NCI-H1436 treated with DMSO at 0.1 percent for 48 hours (cell line): Measurements from ENCODE around the gene CHKB.

Experiments
- DNase-seq: peaks from one replicate; lab custom pipeline; 2025; lab: John Stamatoyannopoulos, UW

Gene CHKB

DNA sequence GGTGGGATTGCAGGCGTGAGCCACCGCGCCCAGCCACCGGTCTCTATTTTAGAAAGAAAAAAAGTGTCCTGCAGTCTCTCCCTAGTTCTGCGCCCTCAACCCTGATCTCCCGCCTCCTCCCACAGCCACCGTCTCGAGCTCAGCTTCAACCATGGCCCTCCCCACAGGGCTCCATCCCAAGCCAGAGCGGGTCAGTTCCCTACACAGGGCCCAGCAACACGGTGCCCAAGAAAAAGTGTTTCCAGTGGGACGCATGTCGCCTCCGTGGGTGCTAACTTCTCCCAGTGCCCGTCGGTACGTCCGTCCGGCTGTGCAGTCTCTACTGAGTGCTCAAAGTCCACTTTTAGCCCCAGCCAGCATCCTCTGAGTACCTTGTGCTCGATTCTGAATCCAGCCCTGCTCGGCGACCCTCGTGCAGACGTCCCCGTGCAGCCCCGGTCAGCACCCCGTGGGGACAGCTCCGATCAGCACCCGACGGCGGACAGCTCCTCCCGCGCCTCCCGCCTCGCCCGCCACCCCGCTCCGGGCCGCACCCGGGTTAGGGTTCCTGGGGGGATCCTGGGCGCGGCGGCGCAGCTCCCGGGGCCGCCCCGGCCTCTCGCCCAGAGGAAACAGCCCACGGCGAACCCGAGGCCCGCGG lies 17.3 kb upstream of the CHKB start:
- DNase-seq, result no peak

DNA sequence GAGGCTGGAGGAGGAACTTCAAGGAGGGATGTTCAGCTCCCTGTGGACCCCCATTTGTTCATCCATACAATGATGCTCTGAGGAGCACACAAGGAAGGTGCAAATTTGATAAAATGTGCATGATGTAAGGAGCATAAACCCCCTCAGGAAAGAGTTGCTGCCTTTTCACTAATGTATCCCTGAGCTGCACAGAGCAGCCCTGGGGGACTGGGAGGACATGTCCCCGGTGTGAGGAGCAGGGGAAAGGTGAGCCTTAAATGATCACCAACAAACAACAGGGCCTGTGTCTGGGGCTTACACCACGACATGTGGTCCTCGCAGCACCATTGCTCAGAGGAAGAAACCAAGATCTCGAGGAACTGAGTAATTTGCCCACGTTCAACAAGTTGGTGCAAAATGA lies 14.4 kb upstream of the CHKB start:
- DNase-seq, result no peak

DNA sequence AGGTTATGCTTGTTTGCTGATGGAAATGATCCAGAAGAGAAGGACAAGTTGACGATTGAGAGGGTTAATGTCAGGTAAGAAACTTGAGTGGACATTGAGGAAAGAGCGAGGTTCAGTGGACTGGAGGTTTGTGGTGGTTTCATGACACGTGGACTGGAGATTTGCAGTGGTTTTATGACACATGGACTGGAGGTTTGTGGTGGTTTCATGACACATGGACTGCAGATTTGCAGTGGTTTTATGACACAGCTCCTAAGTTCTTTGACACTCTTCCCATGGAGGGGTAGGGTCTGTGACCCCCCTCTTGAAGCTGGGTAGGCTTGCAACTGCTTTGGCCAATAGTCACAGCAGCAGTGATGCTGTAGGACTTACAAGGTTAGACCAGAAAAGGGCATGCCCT lies 12.5 kb upstream of the CHKB start:
- DNase-seq, result no peak

DNA sequence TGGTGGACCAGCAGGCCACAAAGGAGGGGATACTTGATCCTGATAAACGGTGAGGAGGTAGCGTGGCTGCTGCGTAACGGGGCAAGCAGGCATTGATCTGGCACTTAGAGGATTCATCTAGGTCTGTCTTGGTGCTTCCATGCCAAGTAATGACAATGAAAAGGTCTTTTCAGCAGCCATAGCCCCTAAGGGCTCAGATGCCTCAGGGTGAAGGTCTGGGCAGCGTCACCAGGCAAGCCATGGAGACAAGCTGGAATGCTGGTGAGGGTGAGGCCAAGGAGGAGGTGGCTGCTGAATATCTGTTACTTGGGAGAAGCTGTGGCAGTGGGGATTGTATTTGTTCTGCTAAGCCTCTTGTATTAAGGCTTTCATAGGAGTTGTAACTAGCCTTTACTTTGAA lies 4.8 kb upstream of the CHKB start:
- DNase-seq, result no peak

DNA sequence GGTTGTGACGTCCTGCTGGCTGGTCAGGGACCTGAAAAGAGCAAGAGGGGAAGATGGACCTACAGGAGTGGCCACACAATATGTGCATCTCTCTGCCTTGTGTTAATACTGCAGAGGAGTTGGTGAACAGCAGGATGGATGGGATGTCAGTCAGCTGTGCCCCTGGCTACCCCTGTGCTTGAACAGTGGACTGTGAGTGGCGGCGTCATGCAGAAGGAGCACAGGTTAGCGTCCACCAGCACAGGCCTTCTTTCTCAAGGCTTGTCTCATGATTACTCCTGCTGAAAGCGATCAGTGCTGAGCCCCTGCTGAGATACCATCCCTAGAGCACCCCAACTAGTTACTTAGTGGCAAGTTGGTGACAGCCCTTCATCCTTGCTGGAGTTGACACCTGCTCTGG lies 3.8 kb upstream of the CHKB start:
- no peak for DNase-seq

DNA sequence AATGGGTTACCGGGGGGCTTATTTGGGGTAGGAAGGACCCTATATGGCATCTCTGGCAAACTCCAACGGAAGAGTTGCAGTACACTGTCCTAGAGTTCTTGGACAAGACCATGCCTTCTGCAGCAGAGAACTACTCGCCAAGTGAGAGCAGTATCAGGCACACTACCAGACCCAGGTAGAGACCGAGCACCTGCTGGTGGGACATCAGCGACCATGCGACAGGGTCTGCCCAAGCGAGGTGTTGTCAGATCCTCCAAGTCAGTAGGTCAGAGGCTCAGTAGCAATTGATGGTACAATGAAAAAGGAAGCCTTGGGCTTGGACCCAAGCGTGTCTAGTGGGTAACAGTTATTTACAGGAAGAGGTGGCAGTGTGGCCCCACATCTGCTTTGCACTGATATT lies 3.1 kb upstream of the CHKB start:
- DNase-seq, result no peak

DNA sequence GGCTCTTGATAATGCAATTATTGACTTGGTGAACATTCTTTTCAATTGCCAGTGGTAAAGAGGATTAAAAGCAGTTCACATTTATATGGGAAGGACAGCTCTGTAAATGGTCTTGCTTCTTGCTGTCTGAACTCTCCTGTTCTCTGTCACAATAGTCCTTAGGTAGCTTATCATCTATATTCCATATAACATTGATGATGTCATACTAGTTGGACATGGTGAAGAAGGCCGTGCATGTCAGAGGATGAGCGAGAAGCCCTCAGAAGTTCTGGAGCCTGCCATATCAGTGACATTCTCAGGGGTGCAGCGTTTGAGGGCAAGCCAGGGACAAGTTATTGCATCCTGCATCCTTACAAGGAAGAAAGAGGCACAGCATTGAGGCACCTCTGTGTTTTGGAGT lies 2.6 kb upstream of the CHKB start:
- no peak for DNase-seq

DNA sequence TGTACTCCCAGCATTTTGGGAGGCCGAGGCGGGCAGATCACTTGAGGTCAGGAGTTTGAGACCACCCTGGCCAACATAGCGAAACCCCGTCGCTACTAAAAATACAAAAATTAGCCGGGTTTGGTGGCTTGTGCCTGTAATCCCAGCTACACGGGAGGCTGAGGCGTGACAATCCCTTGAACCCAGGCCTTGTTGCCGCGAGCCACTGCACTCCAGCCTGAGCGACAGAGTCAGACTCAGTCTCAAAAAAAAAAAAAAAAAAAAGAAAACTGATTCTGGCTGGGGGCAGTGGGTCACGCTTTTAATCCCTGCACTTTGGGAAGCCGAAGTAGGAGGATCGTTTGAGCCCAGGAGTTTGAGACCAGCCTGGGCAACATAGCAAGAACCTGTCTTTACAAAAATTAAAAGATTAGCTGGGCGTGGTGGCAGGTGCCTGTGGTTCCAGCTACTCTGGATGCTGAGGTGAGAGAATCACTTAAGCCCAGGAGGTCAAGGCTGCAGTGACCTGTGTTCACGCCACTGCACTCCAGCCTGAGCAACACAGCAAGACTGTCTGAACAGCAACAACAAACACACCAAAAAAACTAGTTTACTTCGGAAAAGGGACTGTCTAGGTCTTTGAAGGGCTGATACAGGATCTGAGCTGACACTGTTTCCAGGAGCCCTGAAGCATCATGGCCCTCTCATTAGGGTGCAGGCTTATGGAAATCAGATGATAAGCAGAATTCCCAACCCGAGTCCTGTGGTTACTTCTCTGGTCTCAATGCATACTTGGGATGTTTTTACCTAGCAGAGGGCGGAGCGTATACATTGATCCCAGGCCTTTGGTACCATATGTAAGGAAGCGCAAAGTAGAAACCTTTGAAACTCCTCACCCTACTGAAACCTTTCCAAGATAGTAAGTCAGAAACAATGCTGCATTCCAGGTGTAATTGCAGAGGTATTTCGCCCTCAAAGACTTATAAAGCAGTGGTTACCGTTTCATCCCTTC lies 1.8 kb upstream of the CHKB start:
- no peak for DNase-seq

DNA sequence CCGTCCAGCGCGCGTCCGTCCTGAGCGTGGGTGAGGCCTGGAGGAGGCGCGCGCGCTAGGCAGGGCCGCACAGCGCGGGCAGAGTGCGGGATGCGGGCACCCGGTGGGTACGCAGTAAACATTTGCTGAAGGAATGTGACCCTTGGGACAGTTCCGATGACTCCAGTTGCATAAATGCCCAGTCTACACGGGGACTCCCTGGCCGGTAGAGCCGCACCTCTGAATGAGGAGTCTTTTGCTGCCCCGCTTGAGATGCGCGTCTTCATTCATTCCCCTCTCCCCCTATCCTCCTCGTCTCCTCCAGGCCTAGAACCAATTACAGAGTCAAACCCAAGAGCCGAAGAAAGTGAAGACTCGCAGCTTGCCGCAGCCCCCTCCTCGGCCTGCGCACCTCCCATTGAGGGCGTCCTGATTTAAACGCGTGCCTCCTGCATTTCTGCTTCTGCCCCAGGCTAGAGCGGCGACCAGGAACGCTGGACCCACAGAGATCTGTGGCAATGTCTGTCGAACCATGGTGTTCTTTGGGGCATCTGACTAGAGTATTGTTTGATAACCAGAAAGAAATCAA lies 729 bp upstream of the CHKB start:
- no peak for DNase-seq

DNA sequence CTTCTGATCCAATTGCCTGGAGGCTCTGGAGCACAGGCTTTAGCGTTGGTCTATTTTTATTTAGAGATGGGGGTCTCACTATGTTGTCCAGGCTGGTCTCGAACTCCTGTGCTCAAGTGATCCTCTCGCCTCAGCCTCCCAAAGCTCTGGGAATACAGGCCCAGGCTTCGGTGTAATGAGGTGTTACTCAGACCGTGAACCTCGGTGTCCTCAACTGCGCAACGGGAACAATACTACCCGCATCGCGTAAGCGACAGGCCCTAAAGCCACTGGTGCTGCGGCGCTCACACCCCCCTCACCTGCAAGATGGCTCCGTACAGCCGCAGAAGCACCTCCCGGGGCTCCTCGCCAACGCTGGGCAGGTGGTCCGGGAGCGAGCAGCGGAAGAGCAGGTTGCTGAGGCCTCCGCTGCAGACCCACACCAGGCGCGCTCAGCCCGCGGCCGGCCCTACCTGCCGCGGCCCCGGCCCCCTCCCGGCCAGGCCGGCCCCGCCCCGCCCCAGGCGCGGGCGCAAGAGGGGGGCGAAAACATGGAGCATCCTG lies 628 bp downstream of the CHKB start:
- no peak for DNase-seq

DNA sequence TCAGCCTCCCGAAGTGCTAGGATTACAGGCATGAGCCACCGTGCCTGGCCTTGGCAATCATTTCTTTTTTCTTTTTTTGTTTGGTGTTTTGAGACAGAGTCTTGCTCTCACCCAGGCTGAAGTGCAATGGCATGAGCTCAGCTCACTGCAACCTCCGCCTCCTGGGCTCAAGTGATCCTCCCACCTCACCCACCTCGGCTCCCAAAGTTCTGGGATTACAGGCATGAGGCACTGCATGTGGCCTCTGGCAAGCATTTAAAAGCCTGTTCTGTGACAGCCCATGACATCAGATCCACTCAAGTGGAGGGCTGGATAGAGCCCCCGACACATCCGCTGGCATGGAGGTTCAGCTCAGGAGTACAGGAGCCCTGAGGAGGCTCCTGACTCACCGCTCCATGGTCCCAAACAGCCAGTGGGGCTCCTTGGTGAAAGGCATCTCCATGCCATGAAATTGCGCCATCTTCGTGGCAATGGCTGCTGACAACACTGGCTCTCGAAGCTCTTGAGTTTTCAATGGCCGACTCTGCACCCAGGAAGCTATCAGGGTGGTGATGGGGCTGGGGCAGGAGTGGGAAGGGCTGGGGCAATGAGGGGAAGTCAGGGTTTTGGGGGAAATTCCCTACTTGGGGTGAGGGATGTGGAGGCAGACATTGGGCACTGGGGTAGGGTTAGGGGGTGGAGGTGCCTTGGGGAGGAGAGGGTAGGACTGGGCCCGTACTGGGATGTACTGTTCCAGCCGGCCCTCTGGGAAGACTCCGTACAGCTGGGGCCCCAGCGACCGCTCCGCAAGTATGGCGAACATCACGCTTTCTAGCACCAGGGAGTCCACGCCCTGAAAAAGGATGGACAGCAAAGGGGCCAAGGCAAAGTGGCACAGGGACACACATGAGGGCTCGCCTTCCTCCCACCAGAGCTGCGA lies 1.4 kb downstream of the CHKB start:
- DNase-seq, result no peak

DNA sequence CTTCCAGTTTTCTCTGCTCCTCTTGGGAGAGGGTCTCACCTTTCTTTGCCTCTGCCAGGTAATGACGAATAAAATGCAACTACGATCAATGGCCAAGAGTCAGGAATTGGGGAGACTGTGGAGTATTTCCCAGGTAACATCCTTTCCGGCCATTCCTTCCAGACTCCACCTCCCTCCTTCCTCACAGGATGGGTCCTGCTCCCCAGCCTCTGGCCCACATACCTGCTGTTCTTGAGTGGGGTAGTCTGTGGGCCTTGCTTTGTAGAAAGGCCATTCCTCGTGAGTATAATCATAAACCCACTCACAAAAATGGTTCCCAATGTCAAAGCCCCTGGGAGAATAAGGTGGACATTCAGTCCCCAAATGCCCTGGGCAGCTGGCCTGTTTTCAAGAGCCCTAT lies 2.9 kb downstream of the CHKB start:
- no peak for DNase-seq

DNA sequence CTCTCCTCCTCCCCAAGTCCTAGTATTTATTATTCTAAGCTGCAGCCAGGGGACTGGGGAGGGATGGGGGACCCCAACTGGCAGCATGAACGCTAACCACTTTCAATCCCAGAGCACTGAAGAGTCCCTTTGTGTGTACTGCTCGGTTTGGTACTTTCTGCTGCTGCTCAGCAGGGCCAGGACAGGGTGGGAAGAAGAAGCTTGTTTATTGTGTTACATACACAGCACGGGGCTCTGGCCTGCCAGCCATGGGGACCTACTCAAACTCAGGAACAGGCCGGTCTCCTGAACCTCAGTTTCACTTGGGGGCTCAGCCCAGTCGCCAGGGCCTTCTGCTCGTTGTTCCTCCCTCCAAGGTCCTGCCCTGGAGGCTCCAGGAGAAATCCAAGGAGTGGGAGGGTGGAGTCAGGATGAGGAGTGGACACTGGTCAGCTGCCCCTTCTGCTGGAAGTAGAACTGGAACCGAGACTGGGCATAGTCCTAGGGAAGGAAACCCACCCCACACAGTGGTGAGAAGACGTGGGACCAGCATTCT lies 3.8 kb downstream of the CHKB start:
- no peak for DNase-seq

DNA sequence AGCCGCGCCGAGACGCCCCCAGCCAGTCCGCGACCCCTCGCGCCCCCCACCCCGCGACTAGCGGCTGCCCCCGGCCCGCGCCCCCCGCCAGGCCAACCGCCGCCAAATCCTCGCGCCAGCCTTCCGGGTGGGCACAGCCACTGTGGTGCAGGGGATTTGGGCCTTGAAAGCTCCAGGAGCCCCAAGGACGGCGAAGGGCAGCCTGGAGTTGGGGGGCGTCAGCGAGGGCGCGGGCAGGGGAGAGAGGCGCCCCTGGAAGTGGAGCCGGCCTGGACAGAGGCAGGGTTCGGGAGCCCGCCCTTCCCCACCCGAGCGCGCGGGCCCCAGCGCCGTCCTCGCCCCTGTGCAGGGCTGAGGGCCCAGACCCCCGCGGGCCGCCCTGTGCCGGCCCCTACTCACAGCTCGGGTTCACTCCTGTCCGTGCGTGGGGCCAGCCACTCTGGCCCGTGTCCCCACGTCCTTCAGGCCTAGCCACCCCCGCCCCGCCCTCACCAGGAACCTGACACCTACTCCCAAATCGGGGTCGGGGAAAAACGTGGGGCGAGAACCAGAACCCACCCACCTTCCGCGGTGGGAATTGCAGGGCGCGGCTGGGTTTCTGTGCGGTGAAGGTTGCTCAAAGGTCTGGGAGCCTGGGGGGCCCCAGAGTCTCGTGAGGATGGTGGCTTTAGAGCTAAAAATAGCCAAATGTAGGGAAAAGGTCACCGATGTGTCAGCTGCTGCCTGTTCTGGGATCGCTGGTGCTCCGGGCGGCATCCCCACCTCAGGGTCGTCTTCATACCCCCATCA lies 4.5 kb downstream of the CHKB start, which contains the start of gene CPT1B:
TSS of gene CPT1B (minus strand) at position 441 of the 789 bp plus-strand sequence. CDS start 512 bp downstream, outside the sequence.
- DNase-seq, result no peak

DNA sequence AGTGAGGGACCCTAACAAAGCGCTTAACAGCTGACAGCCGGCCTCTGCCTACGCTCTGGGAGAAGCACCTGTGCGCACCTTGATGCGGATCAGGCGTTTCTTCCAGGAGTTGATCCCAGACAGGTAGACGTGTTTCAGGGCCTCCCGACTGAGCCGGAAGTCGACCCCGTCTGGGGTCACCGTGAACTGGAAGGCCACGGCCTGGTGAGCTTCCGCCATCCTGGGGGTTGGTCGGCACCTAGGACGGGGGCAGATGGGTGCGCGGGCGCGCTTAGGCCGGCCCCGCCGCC lies 5.0 kb downstream of the CHKB start:
- DNase-seq, result no peak

DNA sequence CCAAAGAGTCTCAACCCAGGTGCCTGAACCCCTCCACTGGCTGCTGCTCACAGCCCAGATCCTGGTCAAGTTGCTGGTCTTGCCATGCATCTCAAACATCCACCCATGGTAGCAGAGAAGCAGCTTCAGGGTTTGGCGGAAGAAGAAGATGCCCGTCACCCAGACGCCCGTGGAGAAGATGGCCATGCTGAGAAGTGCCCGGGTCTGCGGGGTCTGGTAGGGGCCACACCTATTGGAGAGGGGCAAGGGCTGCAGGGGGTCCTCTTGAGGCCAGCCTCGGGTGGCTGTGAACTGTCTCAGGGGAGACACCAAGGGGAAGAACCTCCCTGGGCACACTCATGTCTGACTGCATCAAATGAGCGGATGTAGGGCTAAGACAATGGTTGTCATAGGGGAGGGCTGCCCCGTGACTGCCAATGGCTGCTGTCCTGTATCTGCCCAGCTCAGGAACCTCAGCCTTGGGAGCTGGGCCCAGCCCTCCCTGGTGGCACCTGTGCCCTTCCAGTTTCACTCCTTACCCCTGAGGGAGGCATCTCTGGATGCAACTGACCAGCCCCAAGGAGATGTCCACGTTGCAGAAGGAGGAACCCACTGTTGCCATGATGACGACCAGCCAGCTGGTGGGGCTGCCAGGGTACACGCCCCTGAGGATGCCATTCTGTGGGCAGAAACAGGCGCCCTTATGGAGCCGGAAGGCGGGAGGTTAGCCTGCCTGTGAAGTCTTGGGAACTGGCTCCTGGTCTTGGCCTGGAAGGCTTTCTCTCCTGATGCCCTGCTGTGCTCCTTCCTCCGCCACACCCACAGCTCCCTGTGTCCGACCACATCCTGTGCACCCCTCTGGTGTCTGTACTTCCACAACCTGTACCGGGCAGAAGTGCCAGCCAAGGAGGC lies 5.6 kb downstream of the CHKB start:
- DNase-seq, result no peak

DNA sequence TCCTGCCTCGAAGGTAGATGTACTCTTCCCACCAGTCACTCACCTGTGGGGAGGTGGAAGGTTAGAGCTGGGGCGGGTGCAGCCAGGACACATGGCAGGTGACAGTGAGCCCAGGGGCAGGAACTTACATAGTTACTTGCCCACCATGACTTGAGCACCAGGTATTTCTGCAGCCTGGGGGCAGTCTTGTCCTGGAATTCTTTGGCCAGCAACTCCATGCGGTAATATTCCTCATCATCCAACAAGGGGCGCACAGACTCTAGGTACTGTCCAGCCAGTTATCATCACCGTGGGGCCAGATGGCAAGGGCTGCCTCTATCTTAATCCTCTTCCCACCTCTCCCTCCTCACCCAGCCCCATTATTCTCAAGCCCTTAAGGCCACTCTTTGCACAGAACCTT lies 6.6 kb downstream of the CHKB start:
- no peak for DNase-seq

DNA sequence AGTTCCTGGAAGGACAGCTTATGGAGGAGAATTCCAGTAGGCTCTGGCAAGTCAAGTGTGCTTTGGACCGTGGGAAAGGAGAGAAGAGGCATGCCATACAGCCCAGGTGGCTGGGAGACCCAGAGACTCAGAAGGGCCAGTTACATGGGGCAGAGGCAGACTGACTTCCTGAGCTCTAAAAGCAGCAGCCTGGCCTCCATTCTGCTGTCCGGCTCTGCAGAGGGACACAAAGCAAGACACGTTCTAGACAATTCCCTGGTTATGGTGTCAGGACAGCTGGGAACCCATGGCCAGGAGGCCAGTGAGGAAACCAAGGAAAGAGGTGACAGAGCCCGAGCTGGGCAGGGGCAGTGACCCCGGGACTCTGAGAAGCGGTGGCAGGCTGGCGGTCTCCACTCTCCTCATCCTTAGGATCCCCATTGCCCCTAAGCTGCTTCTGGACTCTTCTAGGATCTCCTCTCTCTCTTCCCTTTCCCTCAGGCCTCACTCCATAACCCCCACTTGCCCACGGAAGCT lies 7.2 kb downstream of the CHKB start:
- no peak for DNase-seq

DNA sequence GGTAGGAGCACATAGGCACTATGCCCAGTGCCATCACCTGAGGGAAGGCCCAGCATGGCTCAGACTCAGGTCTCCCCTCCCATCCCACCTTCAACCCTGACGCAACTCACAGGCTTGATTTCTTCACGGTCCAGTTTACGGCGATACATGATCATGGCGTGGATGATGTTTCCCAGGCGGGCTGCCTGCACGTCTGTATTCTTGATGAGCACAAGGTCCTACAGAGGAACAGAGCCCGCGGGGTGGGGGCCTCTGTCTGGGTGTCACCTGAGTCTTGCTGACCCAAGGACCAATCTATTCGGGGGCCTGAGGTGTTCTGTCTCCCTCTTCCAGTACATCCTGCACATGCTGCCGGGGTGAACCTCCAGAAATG lies 8.3 kb downstream of the CHKB start:
- no peak for DNase-seq
